ENCODE data around the gene CAPN12.

GRCh38 chr19:38710416-38710702 is 33.9 kb downstream of the CAPN12 start:
- TF ChIP-seq EZH2 (IDR thresholded peaks at IDR 0.05) (no peak), ZNF274 (IDR thresholded peaks at IDR 0.05; ENCODE audit: low read depth, low read length) (no peak), CTCF (IDR thresholded peaks at IDR 0.05 in 2 of 3, conservative IDR thresholded peaks at IDR 0.05 in 1 of 3; ENCODE audit: borderline replicate concordance in 1 of 3, insufficient read depth in 1 of 3, low read depth in 2 of 3, low read length in 2 of 3) (no peak), TCF7L2 (IDR thresholded peaks at IDR 0.05; ENCODE audit: borderline replicate concordance, extremely low read depth, insufficient read depth, insufficient read length) (no peak), POLR2A (IDR thresholded peaks at IDR 0.05; ENCODE audit: borderline replicate concordance, extremely low read depth, insufficient read depth, insufficient read length) (no peak), SIN3A (IDR thresholded peaks at IDR 0.05; ENCODE audit: low read depth) (no peak), ATF3 (IDR thresholded peaks at IDR 0.05) (no peak), EZH2phosphoT487 (IDR thresholded peaks at IDR 0.05; ENCODE audit: borderline replicate concordance) (no peak), POLR2AphosphoS5 (IDR thresholded peaks at IDR 0.05; ENCODE audit: low read depth, low read length) (no peak)
